Measurements from ENCODE around the gene GGCX. TPM values are rescaled to one million over a fixed set of nuclear protein-coding genes. Genes with fewer than 3 reads are reported as not detected.

The GGCX gene
- total and polyA plus RNA-seq, 9 of the 15 experiments (the other 6 are each of a cell fraction or from before 2014, with no cell fraction given), result 14.4 to 47.1 (median 28.1) TPM

DNA sequence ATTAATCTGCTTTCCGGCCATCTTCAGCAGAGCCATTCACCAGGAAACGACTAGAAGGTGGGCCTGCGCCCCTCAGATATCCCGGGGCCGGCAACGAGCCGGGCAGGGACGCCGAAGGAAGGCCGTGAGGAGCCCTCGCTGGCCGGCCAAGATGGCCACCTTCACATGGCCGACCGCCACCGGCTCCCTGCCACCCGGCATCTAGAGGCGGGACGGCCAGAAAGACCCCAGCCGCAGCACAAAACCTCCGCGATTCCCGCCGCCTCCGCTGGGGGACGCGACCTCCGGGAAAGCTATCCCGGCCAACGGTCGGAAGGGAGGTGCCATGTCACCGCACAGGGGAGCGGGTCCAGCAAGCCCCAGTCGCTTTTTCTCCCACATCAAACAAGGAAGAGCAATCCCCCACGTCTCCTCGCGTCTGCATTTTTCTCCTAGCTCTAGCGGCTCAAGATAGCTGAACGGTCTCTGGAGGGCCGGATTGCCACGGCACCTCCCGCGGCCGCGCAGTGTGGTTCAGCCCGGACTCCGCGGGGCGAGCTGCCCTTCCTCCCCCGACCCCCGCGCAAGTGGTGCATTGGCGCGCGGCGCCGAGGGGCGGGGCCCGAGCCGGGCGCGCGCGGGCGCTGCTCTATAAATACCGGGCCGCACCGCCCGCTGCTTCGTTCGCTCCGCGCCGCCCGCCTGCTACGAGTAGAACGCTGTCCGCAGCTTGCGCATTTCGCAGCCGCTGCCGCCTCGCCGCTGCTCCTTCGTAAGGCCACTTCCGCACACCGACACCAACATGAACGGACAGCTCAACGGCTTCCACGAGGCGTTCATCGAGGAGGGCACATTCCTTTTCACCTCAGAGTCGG lies 22.6 kb downstream of the GGCX start, which contains the start of gene MAT2A (continued):
- no peak for TF ChIP-seq ZNF57 (CRISPR knock-in tag; IDR thresholded peaks at IDR 0.05)
- TF ChIP-seq EP300 (IDR thresholded peaks at IDR 0.05; ENCODE audit: low read length), result peak; percentile 70
- 0 out of 2 replicates have a peak, but pooled peaks have one; percentile 69 for TF ChIP-seq ZNF282 (CRISPR knock-in tag; IDR thresholded peaks at IDR 0.05)
- TF ChIP-seq, protein P1, sequence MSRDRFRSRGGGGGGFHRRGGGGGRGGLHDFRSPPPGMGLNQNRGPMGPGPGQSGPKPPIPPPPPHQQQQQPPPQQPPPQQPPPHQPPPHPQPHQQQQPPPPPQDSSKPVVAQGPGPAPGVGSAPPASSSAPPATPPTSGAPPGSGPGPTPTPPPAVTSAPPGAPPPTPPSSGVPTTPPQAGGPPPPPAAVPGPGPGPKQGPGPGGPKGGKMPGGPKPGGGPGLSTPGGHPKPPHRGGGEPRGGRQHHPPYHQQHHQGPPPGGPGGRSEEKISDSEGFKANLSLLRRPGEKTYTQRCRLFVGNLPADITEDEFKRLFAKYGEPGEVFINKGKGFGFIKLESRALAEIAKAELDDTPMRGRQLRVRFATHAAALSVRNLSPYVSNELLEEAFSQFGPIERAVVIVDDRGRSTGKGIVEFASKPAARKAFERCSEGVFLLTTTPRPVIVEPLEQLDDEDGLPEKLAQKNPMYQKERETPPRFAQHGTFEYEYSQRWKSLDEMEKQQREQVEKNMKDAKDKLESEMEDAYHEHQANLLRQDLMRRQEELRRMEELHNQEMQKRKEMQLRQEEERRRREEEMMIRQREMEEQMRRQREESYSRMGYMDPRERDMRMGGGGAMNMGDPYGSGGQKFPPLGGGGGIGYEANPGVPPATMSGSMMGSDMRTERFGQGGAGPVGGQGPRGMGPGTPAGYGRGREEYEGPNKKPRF (IDR thresholded peaks at IDR 0.05; ENCODE audit: low read depth, low read length), result no peak
- 0 out of 2 replicates have a peak, but pooled peaks have one; percentile 15 for TF ChIP-seq RFX5 (IDR thresholded peaks at IDR 0.05; ENCODE audit: low read depth, low read length)
- TF ChIP-seq CEBPG (CRISPR knock-in tag; IDR thresholded peaks at IDR 0.05), result 0 out of 2 replicates have a peak, but pooled peaks have one; percentile 6
- no peak for TF ChIP-seq CEBPG (tag; conservative IDR thresholded peaks at IDR 0.05 in 1 of 2, IDR thresholded peaks at IDR 0.05 in 1 of 2)
- TF ChIP-seq, protein P2, sequence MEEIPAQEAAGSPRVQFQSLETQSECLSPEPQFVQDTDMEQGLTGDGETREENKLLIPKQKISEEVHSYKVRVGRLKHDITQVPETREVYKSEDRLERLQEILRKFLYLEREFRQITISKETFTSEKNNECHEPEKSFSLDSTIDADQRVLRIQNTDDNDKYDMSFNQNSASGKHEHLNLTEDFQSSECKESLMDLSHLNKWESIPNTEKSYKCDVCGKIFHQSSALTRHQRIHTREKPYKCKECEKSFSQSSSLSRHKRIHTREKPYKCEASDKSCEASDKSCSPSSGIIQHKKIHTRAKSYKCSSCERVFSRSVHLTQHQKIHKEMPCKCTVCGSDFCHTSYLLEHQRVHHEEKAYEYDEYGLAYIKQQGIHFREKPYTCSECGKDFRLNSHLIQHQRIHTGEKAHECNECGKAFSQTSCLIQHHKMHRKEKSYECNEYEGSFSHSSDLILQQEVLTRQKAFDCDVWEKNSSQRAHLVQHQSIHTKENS (CRISPR knock-in tag; IDR thresholded peaks at IDR 0.05), result no peak
- TF ChIP-seq ZNF354B (CRISPR knock-in tag; IDR thresholded peaks at IDR 0.05), result no peak
- TF ChIP-seq SMAD2 (IDR thresholded peaks at IDR 0.05; ENCODE audit: low read depth, low read length), result no peak
- TF ChIP-seq ZKSCAN3 (CRISPR knock-in tag; IDR thresholded peaks at IDR 0.05), result no peak
- TF ChIP-seq MAFK (IDR thresholded peaks at IDR 0.05; ENCODE audit: low read length), result 0 out of 2 replicates have a peak, but pooled peaks have one; percentile 7
- TF ChIP-seq, protein P3, sequence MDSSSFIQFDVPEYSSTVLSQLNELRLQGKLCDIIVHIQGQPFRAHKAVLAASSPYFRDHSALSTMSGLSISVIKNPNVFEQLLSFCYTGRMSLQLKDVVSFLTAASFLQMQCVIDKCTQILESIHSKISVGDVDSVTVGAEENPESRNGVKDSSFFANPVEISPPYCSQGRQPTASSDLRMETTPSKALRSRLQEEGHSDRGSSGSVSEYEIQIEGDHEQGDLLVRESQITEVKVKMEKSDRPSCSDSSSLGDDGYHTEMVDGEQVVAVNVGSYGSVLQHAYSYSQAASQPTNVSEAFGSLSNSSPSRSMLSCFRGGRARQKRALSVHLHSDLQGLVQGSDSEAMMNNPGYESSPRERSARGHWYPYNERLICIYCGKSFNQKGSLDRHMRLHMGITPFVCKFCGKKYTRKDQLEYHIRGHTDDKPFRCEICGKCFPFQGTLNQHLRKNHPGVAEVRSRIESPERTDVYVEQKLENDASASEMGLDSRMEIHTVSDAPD (CRISPR knock-in tag; IDR thresholded peaks at IDR 0.05), result no peak
- no peak for TF ChIP-seq ZC3H11A (IDR thresholded peaks at IDR 0.05; ENCODE audit: low read depth, low read length)

Data from K562 (cell line).